GM18909 (cell line): ENCODE data around the gene RGMA.
"Not testable (repeated sequence)": the region's sequence is repeated elsewhere in the genome, so short reads cannot be mapped to it uniquely, and the experiment has no call there.

Experiments
- ATAC-seq: cut with Tn5 transposase; IDR thresholded peaks from one replicate; pipeline ENCODE4 v1.9.1; 2021; ENCODE audit warnings: mild to moderate bottlenecking; ENCODE audit not compliant: unreplicated experiment, poor library complexity

The RGMA gene

DNA sequence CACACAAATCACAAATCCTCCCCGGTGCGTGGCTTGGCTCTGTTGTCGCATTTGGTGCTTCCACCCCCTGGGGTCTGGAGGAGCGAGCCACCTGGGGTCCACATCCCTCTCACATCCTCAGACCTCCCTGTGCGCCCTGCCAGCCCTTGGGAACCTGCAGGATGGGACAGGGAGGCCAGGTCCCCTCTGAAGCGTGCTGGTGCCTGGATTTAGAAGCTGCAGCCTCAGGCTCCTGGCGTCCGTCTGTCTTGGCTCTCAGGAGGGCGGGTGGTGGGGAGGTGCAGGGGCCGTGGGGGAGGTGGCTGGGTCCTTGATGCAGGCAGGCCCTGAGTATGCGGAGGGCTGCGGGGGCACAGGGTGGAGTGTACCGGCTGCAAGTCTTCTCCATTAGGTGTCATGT is 38.4 kb downstream of the RGMA start:
- no peak for ATAC-seq

DNA sequence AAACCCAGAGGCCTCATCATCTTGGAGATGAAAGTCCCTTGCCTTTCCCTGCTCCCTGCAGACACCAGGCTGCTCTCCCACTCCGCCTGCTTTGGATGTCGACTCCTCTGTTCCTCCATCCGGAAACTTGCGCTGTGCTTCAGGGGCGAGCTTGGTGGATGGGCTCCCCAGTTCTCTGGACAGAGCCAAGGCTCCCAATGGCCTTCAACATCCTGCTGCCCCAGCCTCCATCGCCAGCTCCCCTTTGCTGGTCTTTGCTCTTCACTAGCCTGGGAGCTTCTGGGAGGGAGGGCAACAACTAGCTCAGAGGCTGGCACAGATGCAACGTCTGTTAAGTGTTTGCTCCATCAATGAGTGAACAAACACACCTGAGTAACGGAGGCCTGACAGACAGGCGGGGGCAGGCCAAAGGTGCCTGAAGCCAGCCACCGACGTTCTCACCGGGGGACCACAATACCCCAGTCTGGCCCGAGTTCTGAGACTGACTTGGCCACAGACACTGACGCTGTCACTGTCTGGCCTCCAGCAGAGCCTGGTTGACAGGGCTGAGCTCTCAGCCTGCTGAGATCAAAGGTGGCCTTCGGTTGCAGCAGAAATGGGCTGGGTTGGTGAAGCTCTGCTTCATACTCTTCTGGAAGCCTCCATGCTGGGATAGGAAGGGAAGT is 39.0 kb downstream of the RGMA start:
- ATAC-seq, result no peak

DNA sequence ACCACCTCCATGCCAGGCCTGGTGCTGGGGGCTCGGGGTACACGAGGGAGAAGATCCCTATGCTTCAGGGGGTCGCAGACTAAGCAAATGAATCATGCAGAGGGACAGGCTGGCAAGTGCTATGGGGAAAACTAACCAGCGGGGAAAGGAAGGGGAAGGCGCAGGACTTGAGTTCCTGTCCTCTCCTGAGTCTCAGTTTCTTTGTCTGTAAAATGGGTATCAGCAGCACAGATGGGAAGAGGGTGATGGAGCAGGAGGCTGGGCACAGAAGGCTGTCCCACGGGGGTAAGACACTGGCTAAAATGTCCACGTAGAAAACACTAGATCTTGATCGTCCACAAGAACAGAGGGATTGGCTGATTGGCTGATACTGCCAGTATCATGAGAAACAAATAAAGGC is 39.8 kb downstream of the RGMA start:
- no peak for ATAC-seq

DNA sequence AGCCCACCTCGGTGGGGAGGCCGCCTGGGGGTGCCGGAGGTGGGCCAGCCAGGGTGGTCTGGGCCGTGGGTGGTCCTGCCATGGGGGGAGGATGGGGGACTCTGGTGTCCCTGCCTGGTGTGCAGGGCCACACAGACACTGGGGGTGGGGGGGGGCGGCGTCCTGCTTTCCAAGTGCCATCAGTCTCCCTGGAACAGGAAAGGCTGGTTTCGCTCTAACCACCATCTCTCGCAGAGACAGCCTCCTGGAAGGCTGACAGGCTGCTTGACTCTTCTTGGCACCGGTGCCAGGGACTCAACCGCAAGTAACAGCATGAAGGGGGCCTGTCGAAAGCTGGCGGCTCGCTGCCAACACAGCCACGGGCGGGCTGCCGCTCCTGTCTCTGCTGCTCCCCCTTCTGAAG is 40.3 kb downstream of the RGMA start:
- ATAC-seq, result no peak

DNA sequence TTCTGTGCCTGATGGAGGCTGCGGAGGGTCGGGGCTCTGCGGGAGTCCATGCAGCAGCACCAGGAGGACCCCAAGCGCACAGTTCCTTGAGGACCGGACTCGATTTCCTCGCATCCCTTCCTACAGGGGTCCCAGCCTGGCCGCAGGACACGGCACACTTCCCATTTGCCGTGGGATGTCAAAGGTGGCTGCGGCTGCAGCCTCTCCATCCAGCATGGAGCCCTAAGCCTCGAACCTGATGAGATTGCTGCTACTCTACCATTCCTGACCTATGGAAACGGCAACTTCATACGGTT is 40.6 kb downstream of the RGMA start:
- no peak for ATAC-seq

DNA sequence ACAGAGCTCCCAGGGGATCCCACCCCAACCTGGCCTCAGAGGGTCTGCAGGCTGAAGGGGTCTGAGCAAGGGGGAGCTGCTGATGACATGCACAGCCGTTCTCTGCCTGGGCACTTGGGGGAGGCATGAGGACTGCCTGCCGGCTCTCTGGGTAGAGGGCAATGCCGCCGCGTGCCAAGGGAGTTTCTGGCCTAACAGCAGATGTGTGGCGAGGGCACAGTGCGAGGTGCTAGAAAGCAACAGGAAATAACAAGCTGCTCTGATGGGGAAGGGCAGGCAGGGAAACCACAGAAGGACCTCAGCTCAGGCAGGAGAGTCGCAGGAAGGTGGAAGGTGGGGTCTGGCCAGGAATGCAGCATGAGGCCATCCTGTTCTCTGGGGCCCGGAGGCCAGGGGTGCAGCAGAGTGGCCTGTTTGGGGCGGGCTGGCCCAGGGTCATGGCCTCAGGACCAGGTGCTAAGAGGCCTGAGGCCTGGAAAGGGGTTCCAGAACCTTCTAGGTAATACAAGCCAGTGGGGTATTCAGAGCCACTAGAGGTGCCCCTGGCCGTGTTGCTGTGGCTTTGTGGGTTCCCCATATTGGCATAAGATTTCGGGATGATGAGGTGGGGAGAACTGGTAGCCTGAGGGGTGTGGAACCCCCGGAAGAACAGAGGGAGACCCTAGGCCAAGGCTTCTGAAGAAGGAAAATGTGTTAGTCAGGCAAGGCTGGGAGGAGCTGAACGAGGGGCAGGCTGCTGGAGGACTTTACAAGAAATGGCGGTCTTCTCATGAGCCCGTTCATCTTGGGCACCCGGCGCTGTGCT is 41.2 kb downstream of the RGMA start:
- no peak for ATAC-seq

DNA sequence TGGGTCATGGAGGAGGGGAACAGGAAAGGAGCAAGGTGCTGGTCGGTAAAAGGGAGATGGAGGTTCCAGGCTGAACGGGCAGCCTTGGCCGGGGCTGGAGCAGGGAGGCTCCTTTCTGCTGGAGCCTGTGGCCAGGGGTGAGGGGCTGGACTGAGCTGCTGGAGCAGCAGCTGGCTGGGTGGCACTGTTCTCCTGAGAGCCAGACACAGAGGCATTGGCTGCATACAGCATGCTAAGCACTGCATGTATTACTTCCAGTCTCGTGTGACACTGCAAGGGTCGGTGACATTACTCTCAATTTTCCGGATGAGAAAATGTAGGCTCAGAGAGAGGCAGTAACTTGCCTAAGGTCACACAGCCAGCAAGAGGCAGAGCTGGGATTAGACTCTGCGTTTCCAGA is 42.3 kb downstream of the RGMA start:
- no peak for ATAC-seq

DNA sequence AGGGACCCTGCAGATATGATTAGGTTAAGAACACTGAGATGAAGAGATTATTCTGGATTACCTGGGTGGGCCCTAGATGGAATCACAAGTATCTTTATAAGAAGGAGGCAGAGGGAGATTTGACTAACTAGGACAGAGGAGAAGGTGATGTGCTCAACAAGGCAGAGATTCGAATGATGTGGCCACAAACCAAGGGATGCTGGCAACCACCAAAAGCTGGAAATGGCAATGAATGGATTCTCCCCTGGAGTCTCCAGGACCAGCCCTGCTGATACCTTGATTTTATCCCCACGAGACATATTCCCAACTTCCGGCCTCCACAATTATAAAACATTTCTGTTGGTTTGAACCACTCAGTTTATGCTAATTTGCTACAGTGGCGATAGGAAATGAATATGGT is 42.9 kb downstream of the RGMA start:
- no peak for ATAC-seq

DNA sequence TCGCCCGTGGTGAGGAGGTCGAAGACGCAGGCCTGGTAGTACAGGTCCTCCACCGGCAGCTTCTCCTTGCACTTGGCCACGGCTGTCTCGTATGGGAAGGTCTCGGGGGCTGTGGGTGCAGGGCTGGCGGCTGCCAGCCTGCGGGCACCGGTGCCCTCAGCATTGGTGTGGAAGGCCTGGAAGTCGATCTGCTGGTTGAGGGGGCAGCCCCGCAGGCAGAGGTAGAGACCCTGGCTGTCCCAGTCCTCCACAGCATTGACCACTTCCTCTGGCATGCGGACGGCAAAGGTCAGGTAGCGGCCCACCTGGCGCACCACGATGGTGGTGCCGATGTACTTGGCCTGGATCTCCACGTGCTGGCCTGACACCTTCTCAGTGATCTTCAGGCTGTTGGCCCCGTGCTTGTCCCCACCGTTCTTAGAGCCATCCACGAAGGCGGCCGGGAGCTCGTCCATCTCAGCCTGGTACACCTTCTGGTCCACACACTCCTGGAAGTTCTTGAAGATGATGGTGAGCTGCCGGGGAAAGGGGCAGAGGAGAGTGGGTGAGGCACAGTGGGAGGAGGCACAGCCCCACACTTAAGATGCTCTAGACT is 43.7 kb downstream of the RGMA start:
- no peak for ATAC-seq

DNA sequence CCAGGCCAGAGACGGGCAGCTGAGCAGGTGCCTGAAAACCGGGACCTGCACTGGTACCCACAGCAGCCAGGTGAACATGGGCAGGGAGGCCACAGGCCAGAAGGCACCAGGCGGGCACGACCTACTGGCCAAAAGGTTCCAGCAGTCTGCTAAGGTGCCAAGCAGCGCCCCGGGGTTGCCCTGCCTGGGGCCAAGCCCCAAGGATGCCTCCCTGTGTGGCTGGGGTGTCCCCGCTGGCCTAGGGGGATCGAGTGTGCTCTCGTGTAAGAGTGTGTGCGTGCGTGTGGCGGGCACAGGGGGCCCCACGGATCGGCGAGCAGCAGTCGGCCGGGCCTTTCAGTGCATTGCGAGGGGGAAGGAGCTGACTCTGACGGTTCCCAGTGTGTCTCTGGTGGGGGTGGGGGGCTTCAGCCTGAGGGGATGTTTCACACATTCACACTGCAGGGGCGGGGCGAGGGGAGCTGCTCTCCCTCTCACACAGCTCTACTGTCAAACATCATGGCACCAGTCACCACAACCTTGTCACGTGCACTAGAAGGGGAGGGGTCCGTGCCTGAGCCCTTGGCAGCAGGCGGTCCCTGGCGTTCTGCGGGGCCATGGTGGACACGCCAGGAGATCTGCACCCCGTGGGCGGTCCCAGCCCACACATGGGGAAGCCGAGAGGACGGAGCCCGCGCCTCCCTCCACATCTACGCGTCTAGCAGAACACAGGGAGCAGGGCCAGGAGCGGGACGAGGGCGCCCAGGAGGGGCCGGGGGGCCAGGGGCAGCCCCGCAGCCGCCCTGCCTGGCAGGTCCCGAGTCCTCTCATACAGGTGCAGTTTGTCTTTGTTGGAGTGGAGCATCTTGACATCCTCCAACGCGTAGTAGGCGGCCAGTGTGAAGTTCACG is 44.5 kb downstream of the RGMA start:
- no peak for ATAC-seq

DNA sequence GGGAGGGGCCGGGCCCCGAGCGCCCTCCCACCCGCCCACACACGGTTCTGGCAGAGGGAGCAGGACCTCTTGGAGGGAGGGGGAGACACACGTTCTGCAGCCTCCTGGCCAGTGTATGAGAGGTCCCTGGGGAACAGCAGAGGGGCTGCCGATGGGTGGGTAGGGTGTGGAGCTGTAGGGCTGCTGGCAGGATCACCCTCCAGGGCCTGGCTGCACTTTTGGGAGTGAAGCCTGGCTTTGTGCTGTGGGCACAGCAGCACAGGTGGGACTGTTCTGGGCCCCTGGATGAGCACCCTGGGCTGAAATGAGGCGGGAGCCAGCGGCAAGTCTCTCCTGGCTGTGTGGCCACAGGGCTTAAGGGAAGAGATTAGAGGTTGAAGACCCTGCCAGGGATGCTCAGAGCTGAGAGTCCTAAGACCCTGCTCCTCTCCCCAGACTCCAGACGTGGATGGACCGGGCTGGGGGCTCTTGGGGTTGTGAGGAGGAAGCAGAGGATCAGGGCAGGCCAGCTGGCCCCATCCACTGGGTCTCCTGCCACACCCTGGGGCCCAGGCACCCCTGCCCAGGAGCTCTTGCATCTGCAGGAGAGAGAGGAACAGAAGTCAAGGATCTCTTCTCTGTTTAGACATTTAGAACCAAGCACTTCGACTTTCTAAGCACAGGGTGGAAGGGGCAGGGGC is 45.2 kb downstream of the RGMA start:
- ATAC-seq, result no peak

DNA sequence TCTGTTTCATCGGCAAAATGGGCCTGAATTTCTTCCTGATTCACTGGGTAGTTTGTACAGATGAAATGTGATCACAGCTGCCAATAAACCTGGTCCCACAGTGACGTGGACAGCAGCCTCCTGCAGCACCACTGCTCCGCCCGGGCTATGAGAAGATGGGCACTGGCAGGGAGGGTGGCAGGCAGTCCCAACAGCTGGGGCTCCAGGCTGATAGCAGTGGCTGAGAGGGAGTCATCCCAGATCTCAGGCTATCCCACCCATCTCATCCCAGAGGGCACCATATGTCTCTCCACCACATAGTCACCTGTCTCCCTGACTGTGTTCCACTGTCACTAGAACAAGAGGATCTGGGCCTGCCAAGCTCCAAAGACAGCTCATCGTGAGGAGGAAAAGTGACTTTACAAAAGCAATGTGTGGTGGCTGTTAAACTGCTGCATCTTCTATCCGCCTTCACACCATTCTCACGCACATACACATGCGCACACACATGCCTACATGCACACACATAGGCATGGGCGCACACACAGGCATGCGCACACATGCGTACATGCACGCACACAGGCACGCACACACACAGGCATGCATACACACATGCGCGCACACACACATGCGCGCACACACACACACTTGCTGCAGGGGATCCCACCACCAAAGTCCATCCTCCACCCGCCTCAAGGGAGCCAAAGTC is 46.2 kb downstream of the RGMA start:
- ATAC-seq, result no peak

DNA sequence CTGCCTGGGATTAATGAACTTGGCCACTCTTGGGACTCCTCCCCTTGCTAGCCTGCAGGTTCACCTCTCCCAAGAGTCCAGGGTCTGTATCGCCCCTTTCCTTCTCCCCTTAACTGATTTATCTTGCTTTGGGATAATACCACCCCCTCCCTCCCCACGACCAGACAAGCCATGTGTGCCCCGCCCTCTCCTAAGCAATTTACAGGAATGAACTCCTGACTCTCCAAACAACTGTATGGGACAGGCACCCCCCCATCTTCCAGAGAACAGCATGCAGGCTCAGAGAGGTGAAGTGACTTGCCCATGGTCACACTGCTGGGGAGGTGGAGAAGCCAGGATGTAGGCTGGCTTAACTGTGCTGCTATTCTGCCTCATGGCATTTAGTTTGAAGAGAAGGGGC is 46.8 kb downstream of the RGMA start:
- ATAC-seq, result no peak

DNA sequence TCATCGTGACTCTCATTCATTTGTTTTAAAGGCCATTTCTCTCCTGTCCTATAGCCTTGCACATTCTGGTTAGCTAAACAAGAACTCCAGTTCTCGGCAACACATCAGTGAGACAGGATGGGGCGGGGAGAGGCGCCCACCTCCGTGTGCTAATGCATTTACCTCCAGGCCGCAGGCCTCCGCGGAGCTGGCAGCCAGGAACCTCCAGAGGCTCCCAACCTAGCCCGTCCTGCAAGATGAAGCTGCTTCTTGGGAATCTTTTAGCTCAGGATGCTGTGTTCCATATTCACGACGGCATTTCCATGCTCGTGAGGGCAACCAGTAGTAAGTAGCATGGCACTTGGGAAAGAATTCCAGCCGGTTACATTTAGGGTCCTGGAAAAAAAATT is 47.9 kb downstream of the RGMA start:
- no peak for ATAC-seq

DNA sequence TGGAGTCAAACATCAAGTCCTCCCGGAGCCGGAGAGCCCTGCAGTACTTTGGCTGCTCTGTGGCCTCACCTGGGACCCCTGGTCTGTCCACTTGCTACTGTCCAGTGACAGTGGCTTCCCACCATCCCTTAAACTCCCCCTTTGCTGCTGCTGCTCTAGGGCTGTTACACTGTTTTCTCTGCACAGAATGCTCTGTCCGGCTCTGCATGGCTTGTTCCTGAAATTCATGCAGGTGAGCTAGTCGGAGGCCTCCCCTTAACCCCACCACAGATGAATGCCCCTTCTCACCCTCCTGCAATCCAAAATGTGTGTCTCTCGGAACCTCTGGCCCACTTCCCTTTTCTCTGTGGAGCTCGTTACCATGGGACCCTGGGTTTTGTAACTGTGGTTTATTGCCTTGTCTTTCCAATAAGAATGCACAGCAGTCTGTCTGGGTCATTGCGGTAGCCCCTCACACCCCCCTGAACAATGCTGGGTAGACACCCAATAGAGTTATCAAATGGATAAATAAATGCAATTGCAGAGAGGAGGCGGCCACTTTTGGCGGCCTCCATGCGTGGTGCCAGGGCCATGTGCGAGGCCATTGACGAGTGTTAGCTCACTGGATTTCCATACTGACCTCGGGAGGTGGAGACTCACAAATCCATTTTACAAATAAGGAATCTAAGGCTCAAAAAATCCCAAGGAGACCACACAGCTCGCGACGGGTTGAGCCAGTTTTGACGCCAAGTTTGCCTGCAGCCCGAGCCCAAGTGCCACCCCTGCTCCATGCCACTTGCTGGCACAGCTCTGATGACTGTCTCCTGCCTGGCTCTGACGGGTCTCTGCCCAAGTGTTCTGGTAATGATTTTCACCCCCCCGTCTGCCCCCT is 48.5 kb downstream of the RGMA start:
- no peak for ATAC-seq

DNA sequence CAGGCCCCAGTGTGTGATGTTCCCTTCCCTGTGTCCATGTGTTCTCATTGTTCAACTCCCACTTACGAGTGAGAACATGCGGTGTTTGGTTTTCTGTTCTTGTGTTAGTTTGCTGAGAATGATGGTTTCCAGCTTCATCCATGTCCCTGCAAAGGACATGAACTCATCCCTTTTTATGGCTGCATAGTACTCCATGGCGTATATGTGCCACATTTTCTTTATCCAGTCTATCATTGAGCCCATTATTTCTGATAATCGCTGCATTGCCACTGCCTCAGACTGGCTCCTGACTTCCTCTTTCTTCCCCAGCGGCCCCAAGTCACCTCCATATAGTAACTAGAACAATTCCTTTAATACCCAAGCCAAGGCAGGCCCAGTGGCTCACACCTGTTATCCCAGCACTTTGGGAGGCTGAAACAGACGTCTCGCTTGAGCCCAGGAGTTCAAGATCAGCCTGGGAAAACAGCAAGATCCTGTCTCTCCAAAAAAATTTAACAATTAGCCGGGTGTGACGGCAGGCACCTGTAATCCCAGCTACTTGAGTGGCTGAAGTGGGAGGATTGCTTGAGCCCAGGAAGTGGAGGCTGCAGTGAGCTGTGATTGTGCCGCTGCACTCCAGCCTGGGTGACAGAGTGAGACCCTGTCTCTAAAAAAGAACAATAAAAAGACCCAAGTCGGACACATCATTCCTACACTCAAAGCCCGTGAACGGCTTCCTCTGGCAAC is 49.3 kb downstream of the RGMA start:
- ATAC-seq, result not testable (repeated sequence)

DNA sequence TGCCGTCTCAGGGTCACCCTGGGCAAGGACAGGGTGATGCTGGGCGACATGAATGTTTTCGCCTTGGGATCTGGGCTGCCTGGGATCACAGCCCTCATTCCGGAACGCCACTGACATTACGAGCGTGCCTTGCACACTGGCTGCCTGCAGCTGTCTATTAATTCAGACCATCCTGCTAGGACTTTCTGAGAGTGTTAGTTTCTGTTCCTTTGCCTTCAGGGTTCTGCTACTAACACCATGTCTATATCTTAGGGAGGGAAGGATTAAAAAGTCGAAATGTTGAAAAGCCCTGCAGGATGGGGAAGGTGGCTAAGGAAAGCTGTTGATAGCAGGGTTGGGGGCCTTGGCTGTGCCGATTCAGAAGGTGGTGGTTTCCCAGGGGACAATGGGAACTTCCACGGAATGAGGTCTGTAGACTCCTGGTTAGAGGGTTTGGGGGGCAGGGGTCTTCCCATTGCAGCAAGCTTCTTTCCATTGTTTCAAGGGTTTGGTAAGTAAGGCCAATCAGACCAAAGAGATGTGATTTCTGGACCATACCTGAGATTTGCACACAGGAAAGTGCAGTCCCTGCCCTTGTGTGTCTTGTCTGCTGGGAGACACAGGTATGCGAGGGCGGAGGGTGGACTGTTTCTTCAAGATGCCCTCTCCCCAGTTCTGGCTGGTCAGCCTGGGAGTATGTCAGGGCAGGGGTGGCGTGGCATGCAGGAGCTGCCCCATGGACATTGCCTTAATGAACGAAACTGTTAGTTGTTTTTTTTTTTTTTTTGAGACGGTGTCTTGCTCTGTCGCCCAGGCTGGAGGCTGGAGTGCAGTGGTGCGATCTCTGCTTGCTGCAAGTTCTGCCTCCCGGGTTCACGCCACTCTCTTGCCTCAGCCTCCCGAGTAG is 50.9 kb downstream of the RGMA start:
- no peak for ATAC-seq
